Activated CD4-positive, CD25-positive, alpha-beta regulatory T cell treated with anti-CD3 and anti-CD28 coated beads, Interleukin-2, amount 50 U/mL, for 16 hours (primary cell): ENCODE measurements around the gene TAL2.
"Not testable (repeated sequence)": the region's sequence is repeated elsewhere in the genome, so short reads cannot be mapped to it uniquely, and the experiment has no call there.

Experiments used
- DNase-seq: peaks from one replicate; pipeline ENCODE4 v3.0.0-alpha.2; 2020; ENCODE audit warnings: low read depth, low spot score

The TAL2 gene

DNA sequence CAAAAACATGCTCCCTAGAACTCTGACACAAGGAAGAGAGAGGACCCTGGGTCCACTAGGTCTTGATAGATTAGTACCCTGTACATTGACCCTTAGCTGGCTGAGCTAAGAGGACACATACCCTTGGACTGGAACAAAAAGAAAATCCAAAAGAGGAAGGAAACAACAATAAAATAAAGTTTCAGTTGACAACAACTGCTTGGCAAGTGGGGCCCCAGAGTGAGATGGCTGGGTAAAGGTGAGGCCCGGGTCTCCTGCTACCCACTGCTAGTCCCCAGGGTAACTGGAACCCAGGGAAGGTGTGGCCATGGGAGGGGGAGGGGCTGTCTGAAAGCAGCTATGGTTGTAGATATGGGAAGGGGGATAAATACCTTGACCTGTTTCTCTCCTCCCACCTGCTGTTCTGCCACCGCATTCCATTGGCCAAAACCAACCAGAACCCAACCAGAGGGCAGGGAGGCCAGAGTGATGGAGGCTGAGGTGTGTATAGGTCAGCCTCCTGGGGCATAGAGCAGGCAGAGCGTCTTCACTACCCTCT lies 11.7 kb downstream of the TAL2 start:
- DNase-seq: no peak

- no peak for DNase-seq
Observed at GRCh38 chr9:105676351-105676923, 14.2 kb downstream of the TAL2 start.

DNA sequence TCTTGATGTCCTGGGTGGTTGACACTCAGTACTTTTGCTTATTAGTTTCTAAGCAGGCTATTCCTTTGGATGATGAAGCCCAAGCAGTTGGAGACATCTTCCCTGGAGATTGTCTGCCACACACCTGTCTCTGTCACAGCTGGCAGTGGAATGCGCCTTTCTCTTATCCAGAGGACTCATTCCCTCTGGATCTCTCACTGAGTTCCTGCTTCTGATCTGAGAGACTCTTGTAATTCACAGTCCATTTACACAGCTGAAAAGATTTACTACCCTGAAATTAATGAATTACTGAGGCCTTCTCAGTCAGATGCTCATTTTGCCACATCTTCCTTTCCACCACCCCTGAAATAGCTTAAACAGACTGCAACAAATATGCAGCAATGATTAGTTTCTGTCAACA lies 15.9 kb downstream of the TAL2 start:
- no peak for DNase-seq

DNA sequence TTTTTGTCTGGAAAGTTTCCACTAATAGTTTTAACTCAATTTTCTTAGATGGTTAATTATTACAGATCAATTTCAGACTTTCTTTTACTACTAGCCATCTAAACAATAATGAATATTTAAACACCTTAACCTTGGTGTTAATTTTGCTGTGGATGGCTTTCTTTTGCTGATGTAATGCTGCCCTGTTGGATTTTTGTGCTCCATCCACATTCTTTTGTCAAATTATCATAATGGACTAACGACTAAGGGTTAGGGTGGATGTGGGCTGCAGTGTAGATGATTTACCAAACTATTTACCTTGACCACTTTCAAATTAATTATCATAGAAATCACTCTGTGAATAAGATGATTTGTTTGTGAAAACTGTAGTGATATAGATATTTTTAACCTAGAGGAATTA lies 16.5 kb downstream of the TAL2 start:
- no peak for DNase-seq

- DNase-seq: no peak
Observed at GRCh38 chr9:105679257-105680022, 17.2 kb downstream of the TAL2 start.

DNA sequence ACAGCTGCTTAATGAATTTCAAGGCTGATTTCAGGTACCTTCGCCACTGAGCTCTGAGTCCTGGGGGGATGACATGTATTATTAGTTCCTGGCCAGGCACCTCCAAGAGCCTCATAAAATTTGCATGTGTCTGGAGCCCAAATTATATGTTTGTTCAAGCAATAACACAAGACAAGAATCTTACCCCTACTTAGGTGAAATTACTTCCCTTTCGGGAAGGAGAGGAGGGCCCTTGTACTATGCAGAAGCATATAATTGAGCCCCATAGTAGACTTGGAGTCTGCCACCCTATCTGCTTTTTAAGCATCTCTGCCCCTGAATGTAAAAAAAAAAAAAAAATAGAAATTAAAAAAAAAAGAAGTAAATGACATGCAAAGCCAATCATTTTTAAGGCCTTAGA lies 19.1 kb downstream of the TAL2 start:
- DNase-seq: no peak

DNA sequence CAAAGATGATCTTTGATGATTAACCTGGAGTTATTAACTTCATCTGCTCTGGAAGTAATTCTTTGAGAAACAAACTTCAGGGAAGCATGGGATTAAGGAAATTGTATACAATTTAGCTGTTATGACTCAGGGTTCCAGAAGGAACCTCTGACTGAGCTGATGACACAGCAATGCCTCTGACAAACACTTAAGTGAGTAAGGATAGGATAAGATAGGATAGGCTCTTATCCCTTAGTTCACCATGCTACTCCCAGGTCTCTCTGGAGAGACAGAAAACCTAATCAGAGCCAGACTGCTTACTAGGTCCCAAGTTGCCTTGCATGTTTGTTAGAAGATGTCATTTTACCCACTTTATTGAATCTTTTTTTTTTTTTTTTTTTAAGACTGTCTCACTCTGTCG lies 19.5 kb downstream of the TAL2 start:
- DNase-seq: no peak

GRCh38 chr9:105683688-105684275 lies 21.5 kb downstream of the TAL2 start:
- DNase-seq: no peak

DNA sequence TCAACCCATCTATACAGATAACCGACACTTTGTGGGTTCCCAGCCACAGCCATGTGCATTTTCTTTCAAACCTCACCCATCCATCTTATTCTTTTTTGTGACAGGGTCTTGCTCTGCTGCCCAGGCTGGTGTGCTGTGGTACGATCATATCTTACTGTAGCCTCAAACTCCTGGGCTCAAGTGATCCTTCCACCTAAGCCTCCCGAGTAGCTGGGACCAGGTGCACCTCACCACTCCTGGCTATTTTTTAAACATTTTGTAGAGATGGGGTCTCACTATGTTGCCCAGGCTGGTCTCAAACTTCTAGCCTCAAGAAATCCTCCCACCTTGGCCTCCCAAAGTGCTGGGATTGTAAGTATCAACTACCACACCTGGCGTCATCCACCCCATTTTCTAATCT lies 24.7 kb downstream of the TAL2 start:
- DNase-seq: no peak

- DNase-seq: no peak
Observed at GRCh38 chr9:105690742-105691141, 28.5 kb downstream of the TAL2 start.

- no peak for DNase-seq
Observed at GRCh38 chr9:105693435-105694189, 31.4 kb downstream of the TAL2 start.

DNA sequence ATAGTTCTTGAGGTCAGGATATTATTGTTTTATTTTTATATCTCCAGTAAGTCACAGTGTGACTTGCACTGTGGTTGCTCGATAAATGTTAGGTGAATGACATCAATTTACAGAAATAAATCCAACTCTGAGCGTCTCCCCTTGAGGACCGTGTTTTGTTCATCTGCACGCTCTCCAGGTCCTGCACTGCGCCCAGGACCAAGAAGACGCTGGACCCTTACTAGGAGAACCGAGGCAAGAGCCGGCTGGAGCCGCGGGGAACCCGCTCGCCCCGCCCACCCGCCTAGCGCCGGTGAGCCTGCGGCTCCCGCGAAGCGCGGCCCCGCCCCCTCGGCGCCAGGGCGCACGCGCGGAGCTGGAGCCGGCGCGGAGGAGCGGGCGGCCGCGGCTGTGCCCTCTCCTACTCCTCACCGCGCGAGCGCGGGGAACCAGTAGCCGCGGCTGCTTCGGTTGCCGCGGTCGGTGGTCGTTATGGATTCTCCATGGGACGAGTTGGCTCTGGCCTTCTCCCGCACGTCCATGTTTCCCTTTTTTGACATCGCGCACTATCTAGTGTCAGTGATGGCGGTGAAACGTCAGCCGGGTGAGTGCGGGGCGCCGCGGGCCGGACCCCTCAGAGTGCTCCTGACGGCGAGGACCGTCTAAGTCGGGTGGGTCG lies 32.1 kb downstream of the TAL2 start, which contains the start of gene TMEM38B:
Gene TMEM38B (plus strand): TSS at position 352 of the 658 bp plus-strand sequence. CDS start 120 bp downstream, at position 472.
- peak; percentile 52 for DNase-seq

GRCh38 chr9:105694848-105695581 lies 32.8 kb downstream of the TAL2 start:
- DNase-seq: peak; percentile 9

DNA sequence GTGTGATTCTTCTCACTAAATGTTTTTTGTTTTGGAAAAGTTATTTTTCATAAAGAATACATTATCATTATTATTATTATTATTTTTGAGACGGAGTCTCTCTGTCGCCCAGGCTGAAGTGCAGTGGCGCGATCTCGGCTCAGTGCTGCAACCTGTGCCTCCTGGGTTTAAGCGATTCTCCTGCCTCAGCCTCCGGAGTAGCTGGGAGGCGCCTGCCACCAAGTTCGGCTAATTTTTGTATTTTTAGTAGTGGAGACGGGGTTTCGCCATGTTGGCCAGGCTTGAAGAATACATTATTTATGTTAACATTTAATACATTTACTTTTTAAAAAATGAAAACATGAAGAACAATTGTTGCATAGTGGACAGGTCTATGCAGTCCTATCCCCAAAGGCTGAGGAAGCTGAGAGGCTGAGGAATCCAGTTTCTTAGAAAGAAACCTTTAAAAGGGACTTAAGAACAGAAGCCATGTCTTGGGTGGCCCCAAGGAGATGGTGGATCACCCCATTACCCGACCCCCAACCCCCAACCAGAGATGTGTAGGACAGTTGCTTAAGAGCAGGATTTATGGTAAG lies 34.0 kb downstream of the TAL2 start:
- no peak for DNase-seq

DNA sequence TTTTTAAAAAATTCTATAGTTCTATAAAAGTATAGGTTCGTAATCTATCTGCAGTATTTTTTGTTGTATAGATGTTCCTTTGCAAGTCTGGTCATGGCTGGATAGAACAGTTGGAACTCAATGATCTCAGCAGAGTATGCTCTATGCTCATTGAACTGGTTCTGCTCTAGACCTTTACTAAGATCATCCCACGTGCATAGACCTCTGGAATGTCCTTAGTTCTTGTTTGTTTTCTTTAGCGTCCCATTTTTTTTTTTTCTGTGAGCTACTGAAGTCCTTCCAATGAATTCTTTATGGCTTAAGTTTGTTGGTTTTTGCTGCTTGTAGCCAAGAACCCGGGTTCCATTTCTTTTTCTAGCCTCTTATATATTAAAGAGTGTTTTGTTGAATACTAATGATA lies 35.6 kb downstream of the TAL2 start:
- no peak for DNase-seq

- DNase-seq: no peak
Observed at GRCh38 chr9:105698348-105698870, 36.2 kb downstream of the TAL2 start.

- DNase-seq: no peak
Observed at GRCh38 chr9:105700668-105701067, 38.4 kb downstream of the TAL2 start.

GRCh38 chr9:105701145-105701544 lies 38.9 kb downstream of the TAL2 start:
- DNase-seq: no peak

GRCh38 chr9:105702207-105702606 lies 40.0 kb downstream of the TAL2 start:
- DNase-seq: no peak

- DNase-seq: not testable (repeated sequence)
Observed at GRCh38 chr9:105703638-105704037, 41.4 kb downstream of the TAL2 start.
